ENCODE data around the gene PEAK1.

DNA sequence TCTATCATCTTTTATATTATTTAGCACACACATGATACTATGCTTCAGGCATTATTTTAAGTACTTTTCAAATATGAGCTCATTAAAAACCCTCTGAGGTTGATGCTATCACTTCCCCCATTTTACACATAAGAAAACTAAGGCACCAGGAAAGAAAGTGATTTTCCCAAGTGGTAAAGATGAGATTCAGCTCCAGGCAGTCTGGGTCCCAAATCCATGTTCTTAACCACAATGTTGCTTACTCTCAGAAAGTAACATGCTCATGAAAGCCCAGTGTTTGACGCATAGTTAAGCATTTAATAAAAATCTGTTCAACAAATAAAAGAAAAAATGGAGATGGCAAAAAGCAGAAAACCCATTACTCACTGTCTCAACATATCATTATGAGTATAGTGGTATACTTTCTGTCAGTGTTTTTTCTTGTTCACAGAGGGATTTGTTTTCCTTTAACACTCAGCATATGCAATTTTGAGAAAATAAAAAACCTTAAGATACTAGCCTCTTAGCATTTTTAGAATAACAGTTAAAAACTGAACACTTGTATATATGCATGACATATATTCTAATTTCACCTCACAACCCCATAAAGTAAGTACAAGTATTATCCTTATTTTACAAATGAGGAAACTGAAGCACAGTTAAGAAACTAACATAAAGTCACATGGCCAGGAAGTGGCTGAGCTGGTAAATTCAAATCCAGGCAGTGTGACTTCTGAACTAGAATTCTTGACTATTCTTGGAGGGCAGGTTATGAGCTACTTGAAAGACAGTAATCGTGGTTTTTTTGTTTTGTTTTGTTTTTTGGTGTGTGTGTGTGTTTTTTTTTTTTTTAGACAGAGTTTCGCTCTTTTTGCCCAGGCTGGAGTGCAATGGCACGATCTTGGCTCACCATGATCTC, 10.4 kb downstream of the PEAK1 start:
- TF ChIP-seq, protein P1, sequence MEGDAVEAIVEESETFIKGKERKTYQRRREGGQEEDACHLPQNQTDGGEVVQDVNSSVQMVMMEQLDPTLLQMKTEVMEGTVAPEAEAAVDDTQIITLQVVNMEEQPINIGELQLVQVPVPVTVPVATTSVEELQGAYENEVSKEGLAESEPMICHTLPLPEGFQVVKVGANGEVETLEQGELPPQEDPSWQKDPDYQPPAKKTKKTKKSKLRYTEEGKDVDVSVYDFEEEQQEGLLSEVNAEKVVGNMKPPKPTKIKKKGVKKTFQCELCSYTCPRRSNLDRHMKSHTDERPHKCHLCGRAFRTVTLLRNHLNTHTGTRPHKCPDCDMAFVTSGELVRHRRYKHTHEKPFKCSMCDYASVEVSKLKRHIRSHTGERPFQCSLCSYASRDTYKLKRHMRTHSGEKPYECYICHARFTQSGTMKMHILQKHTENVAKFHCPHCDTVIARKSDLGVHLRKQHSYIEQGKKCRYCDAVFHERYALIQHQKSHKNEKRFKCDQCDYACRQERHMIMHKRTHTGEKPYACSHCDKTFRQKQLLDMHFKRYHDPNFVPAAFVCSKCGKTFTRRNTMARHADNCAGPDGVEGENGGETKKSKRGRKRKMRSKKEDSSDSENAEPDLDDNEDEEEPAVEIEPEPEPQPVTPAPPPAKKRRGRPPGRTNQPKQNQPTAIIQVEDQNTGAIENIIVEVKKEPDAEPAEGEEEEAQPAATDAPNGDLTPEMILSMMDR (IDR thresholded peaks at IDR 0.05) = no peak
- TF ChIP-seq POLR2AphosphoS5 (IDR thresholded peaks at IDR 0.05) (no peak), EP300 (IDR thresholded peaks at IDR 0.05; ENCODE audit: low read depth) (no peak)
